Measurements from ENCODE around the gene SAP30BP. TPM values are rescaled to one million over a fixed set of nuclear protein-coding genes. Genes with fewer than 3 reads are reported as not detected.

Gene SAP30BP
- total and polyA plus RNA-seq, 2 of the 13 experiments (the other 11 are each of a cell fraction or from before 2014, with no cell fraction given) = 67.7 to 99.4 TPM

DNA sequence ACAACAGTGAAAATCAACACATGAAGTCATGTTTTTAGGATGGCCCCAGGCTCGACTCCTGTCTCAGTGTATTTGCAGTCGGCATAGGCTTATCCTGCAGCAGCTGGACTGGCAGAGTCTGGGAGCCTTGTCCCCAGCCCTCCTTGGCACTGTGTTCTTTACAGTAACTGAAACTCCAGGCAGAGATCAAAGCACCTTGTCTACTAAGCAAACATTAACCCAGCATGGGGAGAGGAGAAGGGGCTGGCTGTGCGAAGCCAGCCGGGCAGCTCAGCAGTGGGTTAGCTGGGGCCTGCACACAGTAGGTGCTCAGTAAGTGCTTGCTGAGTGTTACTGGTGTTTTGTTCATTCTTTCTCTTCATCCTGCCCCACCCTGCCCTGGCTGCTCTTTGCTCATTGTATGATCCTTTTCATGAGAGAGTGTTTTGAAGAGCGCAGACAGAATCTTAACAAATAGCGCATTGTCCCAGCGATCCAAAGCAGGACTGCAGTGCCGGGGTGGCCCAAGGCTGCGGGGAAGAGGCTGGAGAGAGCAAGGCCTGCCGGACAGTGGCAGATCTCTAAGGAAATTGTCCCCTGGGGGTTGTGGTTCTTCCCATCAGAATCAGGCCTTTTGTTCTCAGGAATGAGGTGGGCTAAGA is 30.6 kb downstream of the SAP30BP start (continued):
- no peak for TF ChIP-seq ZUFSP (CRISPR knock-in tag; IDR thresholded peaks at IDR 0.05; ENCODE audit: borderline replicate concordance)
- TF ChIP-seq ZBTB8A (CRISPR knock-in tag; IDR thresholded peaks at IDR 0.05; ENCODE audit: borderline replicate concordance, low read depth) = no peak
- no peak for TF ChIP-seq ZNF556 (CRISPR knock-in tag; IDR thresholded peaks at IDR 0.05; ENCODE audit: borderline replicate concordance)
- TF ChIP-seq ZSCAN20 (CRISPR knock-in tag; IDR thresholded peaks at IDR 0.05; ENCODE audit: borderline replicate concordance) = no peak
- TF ChIP-seq ZNF34 (CRISPR knock-in tag; IDR thresholded peaks at IDR 0.05; ENCODE audit: borderline replicate concordance) = no peak
- TF ChIP-seq ZBTB3 (CRISPR knock-in tag; IDR thresholded peaks at IDR 0.05; ENCODE audit: borderline replicate concordance, low read depth) = no peak
- TF ChIP-seq RARG (CRISPR knock-in tag; IDR thresholded peaks at IDR 0.05; ENCODE audit: low read depth) = no peak
- no peak for TF ChIP-seq ZNF776 (CRISPR knock-in tag; IDR thresholded peaks at IDR 0.05)
- TF ChIP-seq ZBTB42 (CRISPR knock-in tag; IDR thresholded peaks at IDR 0.05) = no peak
- TF ChIP-seq SRSF1 (optimal IDR thresholded peaks at IDR 0.05; ENCODE audit: low read depth, low read length) = no peak
- TF ChIP-seq MAFG (CRISPR knock-in tag; IDR thresholded peaks at IDR 0.05) = no peak
- no peak for TF ChIP-seq EEA1 (CRISPR knock-in tag; IDR thresholded peaks at IDR 0.05; ENCODE audit: borderline replicate concordance)
- no peak; the same call in none of the 2 replicates for TF ChIP-seq HNF1B (CRISPR knock-in tag; IDR thresholded peaks at IDR 0.05)
- no peak for TF ChIP-seq POLR2A (IDR thresholded peaks at IDR 0.05; ENCODE audit: insufficient read depth in 1 of 2, low read depth in 2 of 2, low read length in 2 of 2)
- no peak for TF ChIP-seq SMAD3 (CRISPR knock-in tag; IDR thresholded peaks at IDR 0.05)
- no peak for TF ChIP-seq ZNF142 (CRISPR knock-in tag; IDR thresholded peaks at IDR 0.05)
- no peak for TF ChIP-seq NR0B2 (CRISPR knock-in tag; IDR thresholded peaks at IDR 0.05)
- TF ChIP-seq ZNF780A (CRISPR knock-in tag; IDR thresholded peaks at IDR 0.05) = no peak
- TF ChIP-seq TP53 (CRISPR knock-in tag; conservative IDR thresholded peaks at IDR 0.05) = no peak
- no peak for TF ChIP-seq ISL2 (CRISPR knock-in tag; IDR thresholded peaks at IDR 0.05)
- no peak for TF ChIP-seq RELA (CRISPR knock-in tag; IDR thresholded peaks at IDR 0.05)
